MM.1S (cell line): Measurements from ENCODE around the gene GSX1.

Experiments
- CTCF ChIP-seq: fragments of 300-600 bp; sonication (generic); IDR thresholded peaks from 2 replicates; pipeline ENCODE4 v1.5.1; 2016; ENCODE audit warnings: antibody characterized with exemption, low read length, mixed read lengths
- EZH2 ChIP-seq: fragments of 300-600 bp; sonication (generic); optimal IDR thresholded peaks from 2 replicates; pipeline ENCODE3; 2017; ENCODE audit warnings: low read depth, mild to moderate bottlenecking, antibody characterized with exemption, low read length, mixed read lengths
- EZH2phosphoT487 ChIP-seq: fragments of 300-600 bp; sonication (generic); IDR thresholded peaks from 2 replicates; pipeline ENCODE4 v1.6.1; 2018; ENCODE audit warnings: antibody characterized with exemption, low read length

- TF ChIP-seq CTCF (no peak; the same call in 1 of the 2 replicates), EZH2 (no peak), EZH2phosphoT487 (no peak)
Measured at GRCh38 chr13:27783111-27783510, 9.2 kb upstream of the GSX1 start.
